Measurements from ENCODE around the gene TPH1.

DNA sequence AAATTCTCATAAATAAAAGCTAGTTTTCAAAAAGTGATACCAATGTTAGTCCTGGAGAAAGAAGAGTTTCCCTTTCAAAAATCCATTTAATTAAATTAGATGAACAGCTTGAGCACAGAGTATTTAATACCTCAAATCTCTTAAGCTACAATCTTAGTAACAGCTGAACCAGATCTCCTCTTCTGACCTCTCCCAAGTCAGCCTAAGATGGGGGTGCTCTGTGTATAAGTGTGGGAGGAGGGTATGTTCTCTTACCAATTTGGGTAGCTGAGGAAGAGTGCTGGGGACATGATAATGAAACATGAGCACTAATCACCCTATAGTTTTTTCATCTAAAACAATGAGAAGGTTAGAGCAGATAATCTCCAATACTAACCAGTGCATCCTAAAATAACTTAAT lies 9.6 kb downstream of the TPH1 start:
- TF ChIP-seq, protein P1, sequence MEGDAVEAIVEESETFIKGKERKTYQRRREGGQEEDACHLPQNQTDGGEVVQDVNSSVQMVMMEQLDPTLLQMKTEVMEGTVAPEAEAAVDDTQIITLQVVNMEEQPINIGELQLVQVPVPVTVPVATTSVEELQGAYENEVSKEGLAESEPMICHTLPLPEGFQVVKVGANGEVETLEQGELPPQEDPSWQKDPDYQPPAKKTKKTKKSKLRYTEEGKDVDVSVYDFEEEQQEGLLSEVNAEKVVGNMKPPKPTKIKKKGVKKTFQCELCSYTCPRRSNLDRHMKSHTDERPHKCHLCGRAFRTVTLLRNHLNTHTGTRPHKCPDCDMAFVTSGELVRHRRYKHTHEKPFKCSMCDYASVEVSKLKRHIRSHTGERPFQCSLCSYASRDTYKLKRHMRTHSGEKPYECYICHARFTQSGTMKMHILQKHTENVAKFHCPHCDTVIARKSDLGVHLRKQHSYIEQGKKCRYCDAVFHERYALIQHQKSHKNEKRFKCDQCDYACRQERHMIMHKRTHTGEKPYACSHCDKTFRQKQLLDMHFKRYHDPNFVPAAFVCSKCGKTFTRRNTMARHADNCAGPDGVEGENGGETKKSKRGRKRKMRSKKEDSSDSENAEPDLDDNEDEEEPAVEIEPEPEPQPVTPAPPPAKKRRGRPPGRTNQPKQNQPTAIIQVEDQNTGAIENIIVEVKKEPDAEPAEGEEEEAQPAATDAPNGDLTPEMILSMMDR (IDR thresholded peaks at IDR 0.05): no peak
- TF ChIP-seq POLR2A (IDR thresholded peaks at IDR 0.05): no peak
